ENCODE measurements around the gene TTC31.

DNA sequence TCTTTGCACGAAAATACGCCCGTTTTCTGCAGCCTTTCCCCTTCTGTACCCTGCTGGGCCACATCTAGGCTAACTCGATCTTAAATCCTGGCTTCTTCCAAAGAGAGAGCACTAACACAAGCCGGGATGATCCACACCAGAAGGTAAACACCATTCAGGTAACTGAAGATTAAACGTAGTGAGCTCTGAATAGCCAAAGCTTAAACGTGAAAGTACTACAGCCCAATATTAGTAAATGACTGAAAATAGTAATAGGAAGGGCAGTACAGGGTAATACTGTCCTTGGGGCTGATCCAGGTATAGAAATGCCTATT lies 10.0 kb upstream of the TTC31 start:
- TF ChIP-seq, protein P1, sequence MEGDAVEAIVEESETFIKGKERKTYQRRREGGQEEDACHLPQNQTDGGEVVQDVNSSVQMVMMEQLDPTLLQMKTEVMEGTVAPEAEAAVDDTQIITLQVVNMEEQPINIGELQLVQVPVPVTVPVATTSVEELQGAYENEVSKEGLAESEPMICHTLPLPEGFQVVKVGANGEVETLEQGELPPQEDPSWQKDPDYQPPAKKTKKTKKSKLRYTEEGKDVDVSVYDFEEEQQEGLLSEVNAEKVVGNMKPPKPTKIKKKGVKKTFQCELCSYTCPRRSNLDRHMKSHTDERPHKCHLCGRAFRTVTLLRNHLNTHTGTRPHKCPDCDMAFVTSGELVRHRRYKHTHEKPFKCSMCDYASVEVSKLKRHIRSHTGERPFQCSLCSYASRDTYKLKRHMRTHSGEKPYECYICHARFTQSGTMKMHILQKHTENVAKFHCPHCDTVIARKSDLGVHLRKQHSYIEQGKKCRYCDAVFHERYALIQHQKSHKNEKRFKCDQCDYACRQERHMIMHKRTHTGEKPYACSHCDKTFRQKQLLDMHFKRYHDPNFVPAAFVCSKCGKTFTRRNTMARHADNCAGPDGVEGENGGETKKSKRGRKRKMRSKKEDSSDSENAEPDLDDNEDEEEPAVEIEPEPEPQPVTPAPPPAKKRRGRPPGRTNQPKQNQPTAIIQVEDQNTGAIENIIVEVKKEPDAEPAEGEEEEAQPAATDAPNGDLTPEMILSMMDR (IDR thresholded peaks at IDR 0.05): no peak
- TF ChIP-seq POLR2AphosphoS5 (IDR thresholded peaks at IDR 0.05) (no peak), POLR2A (IDR thresholded peaks at IDR 0.05) (no peak)
